HG03460 (cell line): ENCODE data around the gene NAGLU.
"Not testable (repeated sequence)": the region's sequence is repeated elsewhere in the genome, so short reads cannot be mapped to it uniquely, and the experiment has no call there.

Experiments
- ATAC-seq: cut with Tn5 transposase; IDR thresholded peaks from one replicate; pipeline ENCODE4 v1.9.1; 2021; ENCODE audit not compliant: unreplicated experiment

The NAGLU gene

GRCh38 chr17:42521036-42521435, 15.0 kb upstream of the NAGLU start:
- ATAC-seq = no peak

DNA sequence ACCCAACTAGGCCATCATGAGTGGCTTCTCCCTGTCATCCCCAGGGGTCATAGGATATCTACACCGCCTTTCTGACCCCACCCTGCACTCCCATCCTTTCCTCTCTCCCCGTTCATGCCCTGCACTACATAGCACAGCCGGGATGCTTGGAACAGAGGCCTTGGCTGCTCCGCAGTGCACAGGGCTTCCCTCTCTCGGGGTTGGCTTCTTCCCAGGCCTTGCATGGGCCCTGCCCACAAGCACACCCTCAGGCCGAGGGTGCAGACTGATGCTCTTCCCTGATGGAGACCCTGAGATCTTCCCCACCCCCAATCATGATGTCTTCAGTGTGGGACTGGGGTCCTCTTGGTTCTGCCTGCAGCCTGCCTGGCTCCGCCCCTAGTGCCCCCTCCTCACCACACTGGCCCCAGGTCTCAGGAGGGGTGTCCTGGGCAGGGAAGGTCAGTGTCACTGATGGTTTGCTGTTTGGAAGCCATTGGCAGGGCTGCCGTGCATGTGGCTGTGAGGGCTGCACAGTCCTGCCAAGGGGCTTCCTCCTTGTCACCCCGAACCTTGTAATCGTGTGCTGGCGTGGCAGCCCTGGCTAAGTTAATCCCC, 14.3 kb upstream of the NAGLU start:
- no peak for ATAC-seq

- ATAC-seq = no peak
Observed at GRCh38 chr17:42522263-42522790, 13.7 kb upstream of the NAGLU start.

GRCh38 chr17:42522798-42523278, 13.2 kb upstream of the NAGLU start:
- no peak for ATAC-seq

- ATAC-seq = no peak
Observed at GRCh38 chr17:42525221-42525620, 10.8 kb upstream of the NAGLU start.

GRCh38 chr17:42526031-42526444, 10.0 kb upstream of the NAGLU start:
- no peak for ATAC-seq

DNA sequence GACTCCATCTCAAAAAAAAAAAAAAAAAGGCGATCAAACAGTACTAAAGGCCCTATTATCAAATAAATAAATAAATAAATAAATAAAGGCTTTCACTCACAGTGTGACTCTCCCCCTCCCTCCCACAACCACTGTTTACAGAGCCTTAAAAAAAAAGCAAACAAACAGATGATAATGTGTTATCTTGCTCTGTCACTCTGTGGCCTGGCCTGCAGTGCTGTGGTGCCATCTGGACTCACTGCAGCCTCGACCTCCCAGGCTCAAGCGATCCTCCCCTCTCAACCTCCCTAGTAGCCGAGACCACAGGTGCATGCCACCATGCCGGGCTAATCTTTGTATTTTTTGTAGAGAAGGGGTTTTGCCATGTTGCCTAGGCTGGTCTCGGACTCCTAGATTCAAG, 8.1 kb upstream of the NAGLU start:
- ATAC-seq = no peak

DNA sequence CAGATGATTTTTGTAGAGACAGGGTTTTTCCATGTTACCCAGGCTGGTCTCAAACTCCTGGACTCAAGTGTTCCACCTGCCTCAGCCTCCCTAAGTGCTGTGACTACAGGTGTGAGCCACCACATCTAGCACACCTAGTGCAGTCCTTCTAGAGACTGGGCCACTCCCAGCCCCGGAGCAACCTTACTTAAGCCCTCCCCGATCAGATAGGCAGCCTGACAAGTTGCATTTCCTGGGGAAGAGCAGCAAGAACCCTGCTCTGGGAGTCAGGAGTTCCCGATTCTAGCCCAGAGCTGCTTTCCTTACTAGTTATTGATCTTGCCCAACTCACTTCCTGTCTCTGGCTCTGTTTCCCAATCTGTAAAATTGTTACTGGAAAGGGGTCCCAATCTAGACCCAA, 7.0 kb upstream of the NAGLU start:
- no peak for ATAC-seq

- no peak for ATAC-seq
Observed at GRCh38 chr17:42530952-42531454, 5.0 kb upstream of the NAGLU start.

DNA sequence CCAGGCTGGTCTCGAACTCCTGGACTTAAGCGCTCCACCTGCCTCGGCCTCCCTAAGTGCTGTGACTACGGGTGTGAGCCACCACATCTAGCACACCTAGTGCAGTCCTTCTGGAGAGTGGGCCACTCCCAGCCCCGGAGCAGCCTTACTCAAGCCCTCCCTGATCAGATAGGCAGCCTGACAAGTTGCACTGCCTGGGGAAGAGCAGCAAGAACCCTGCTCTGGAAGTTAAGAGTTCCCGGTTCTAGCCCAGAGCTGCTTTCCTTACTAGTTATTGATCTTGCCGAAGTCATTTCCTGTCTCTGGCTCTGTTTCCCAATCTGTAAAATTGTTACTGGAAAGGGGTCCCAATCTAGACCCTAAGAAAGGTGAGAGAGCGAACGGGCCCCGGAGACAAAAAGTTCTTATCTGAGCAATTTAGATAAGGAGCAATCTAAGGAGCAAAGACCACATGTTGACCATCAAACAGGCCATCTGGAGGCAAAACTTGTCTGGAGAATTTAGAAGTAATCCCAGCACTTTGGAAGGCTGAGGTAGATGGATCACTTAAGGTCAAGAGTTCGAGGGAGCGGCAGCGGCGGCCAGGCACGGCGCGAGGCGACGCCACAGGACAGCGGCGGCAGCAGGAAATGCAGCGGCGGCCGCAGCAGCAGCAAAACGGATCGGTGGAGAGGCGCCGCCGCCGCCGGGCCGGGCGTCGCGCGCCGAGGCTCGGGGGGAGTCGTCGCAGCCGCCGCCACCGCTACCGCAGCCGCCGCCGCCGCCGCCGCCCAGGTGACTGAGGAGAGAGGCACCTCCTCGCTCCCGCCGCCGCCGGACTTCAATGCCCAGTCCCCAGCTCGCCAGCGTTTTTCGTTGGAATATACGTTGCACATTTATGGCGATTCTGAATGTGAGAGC, 4.3 kb upstream of the NAGLU start:
- no peak for ATAC-seq

DNA sequence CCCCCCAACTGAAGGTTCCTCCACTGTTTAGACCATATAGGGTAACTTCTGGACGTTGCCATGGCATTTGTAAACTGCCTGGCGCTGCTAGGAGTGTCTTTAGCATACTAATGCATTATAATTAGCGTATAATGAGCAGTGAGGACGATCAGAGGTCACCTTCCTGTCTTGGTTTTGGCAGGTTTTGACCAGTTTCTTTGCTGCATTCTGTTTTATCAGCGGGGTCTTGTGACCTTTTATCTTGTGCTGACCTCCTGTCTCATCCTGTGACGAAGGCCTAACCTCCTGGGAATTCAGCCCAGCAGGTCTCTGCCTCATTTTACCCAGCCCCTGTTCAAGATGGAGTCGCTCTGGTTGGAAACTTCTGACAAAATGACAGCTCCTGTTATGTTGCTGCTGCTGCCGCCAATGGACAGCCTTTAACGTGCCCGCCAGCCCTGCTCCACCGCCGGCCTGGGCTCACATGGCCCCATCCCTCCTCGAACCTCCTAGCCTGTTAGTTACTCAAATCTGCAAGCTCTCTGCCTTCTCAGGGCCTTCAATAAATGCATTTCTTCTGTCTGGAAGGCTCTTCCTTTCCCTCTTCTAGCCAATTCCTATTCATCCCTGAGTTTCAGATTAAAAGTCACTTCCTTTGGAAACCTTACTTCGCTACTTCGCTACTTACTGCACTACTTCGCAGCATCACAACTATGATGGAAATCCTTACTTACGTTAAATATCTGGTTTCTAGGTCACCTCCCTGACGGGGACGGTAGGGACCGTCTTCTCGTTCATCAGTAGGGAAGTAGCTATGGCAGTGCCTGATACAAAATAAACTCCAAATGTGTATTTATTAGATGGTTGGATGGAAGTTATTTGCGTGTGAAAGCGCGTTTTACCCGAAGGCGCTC, 640 bp upstream of the NAGLU start:
- ATAC-seq = no peak

DNA sequence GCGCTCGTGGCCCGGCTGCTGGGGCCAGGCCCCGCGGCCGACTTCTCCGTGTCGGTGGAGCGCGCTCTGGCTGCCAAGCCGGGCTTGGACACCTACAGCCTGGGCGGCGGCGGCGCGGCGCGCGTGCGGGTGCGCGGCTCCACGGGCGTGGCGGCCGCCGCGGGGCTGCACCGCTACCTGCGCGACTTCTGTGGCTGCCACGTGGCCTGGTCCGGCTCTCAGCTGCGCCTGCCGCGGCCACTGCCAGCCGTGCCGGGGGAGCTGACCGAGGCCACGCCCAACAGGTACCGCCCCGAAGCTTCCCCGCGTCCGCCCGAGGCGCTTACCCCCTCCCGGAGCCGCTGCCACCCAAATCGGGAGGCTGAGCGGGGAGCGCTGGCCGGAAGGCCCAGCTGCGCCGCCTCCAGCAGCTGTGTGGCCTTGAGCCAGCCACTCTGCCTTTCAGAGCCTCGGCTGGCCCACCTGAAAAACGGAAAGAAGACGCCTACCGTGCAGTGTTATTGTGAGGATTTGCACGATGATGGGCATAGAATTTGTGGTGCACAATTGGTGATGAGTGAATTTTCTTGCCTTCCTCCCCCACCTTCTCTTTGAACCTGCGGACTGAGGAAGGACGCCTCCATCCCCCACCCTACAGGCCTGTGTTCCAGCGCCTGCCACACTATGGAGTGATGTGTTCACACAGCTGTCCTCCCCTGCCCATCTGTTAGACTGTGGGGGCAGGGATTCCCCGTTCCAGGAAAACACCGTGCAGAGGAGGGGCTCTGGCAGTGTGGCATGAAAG, 523 bp downstream of the NAGLU start:
- peak; percentile 55 for ATAC-seq

GRCh38 chr17:42537156-42537805, 1.2 kb downstream of the NAGLU start:
- ATAC-seq = no peak

GRCh38 chr17:42537826-42538451, 1.9 kb downstream of the NAGLU start:
- ATAC-seq = no peak

DNA sequence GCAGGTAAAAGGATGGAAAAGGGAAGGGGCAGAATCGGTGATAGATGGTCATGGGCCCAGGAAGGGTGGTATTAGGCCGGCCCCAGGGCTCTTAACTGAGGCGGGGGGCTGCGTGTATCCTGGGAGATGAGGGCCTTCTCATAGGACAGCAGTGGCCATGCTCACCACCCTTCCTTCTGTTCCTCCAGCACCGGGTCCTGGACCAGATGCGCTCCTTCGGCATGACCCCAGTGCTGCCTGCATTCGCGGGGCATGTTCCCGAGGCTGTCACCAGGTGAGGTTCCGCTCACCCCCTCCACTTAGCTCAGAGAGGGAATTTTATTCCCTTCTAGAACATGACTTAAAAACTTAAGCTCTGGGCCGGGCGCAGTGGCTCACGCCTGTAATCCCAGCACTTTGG, 2.4 kb downstream of the NAGLU start:
- ATAC-seq = no peak

DNA sequence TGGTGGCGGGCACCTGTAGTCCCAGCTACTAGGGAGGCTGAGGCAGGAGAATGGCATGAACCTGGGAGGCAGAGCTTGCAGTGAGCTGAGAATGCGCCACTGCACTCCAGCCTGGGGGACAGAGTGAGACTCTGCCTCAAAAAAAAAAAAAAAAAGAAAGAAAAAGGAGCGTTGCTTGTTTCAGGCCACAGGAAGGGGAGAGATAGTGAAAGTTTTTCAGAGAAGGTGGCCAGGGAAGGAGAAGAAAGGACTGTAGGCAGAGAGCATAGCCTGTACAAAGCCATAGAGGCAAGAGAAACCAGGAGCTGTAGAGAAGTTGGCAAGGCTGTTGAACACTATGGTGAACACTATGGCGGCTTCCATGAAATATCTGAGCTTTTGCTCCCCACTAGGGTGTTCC, 4.5 kb downstream of the NAGLU start:
- ATAC-seq = not testable (repeated sequence)

- ATAC-seq = no peak
Observed at GRCh38 chr17:42541041-42541833, 5.2 kb downstream of the NAGLU start.
